ENCODE measurements around the gene LZTFL1.

Gene LZTFL1

GRCh38 chr3:45781841-45782240 lies 60.1 kb downstream of the LZTFL1 start:
- TF ChIP-seq, protein P1, sequence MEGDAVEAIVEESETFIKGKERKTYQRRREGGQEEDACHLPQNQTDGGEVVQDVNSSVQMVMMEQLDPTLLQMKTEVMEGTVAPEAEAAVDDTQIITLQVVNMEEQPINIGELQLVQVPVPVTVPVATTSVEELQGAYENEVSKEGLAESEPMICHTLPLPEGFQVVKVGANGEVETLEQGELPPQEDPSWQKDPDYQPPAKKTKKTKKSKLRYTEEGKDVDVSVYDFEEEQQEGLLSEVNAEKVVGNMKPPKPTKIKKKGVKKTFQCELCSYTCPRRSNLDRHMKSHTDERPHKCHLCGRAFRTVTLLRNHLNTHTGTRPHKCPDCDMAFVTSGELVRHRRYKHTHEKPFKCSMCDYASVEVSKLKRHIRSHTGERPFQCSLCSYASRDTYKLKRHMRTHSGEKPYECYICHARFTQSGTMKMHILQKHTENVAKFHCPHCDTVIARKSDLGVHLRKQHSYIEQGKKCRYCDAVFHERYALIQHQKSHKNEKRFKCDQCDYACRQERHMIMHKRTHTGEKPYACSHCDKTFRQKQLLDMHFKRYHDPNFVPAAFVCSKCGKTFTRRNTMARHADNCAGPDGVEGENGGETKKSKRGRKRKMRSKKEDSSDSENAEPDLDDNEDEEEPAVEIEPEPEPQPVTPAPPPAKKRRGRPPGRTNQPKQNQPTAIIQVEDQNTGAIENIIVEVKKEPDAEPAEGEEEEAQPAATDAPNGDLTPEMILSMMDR (conservative IDR thresholded peaks at IDR 0.05; ENCODE audit: low read depth, low read length) = no peak
- no peaks in the 10 kb centered on the region for H3K27me3 ChIP-seq (ENCODE audit: insufficient read depth, low read depth)

DNA sequence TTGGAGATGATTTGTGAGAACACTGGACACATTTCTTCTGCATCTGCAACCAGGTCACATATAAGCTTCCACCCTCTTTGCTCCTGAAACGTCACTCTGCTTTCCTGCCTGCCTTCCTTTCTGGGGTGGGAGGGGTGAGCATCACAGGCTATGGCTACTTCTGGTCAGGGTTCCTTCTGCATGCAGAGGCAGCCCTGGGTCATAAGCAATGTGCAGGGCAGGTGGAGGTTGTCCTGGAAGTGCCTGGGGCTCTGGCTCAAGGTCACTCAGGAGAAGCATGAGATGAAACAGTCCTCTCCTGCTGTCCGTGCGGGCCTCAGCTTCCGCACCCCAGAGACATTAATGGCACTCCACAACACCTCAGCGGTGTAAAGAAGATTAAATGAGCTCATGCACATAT lies 60.6 kb downstream of the LZTFL1 start:
- Histone ChIP-seq H2AFZ (ENCODE audit: low read depth) (no peak overlapping the region), H3K27me3 (ENCODE audit: insufficient read depth, low read depth) (no peaks in the 10 kb centered on the region), H4K20me1 (ENCODE audit: insufficient read depth) (no peaks in the 10 kb centered on the region), H3K4me1 (ENCODE audit: low read depth, poor library complexity, severe bottlenecking) (no peaks in the 10 kb centered on the region), H3K27ac (no peak overlapping the region), H3K36me3 (ENCODE audit: insufficient read depth) (no peaks in the 10 kb centered on the region), H3K9ac (no peak overlapping the region), H3K79me2 (ENCODE audit: insufficient read depth, low read depth) (no peaks in the 10 kb centered on the region), H3K4me3 (IDR thresholded peaks at IDR 0.05; ENCODE audit: insufficient read depth, low read depth, low read length) (no peak overlapping the region), H3K4me2 (no peak overlapping the region)
- TF ChIP-seq, protein P1 (conservative IDR thresholded peaks at IDR 0.05; ENCODE audit: low read depth, low read length) = no peak

More at GRCh38 chr3:45781841-45782240, 60.1 kb downstream of the LZTFL1 start:
- H2AFZ ChIP-seq (ENCODE audit: low read depth) = no peak overlapping the region
- H3K9ac ChIP-seq = no peak overlapping the region
- H3K4me3 ChIP-seq (IDR thresholded peaks at IDR 0.05; ENCODE audit: insufficient read depth, low read depth, low read length) = no peak overlapping the region
- H3K79me2 ChIP-seq (ENCODE audit: insufficient read depth, low read depth) = no peaks in the 10 kb centered on the region
- no peaks in the 10 kb centered on the region for H3K4me1 ChIP-seq (ENCODE audit: low read depth, poor library complexity, severe bottlenecking)
- H4K20me1 ChIP-seq (ENCODE audit: insufficient read depth) = no peaks in the 10 kb centered on the region
- no peak overlapping the region for H3K27ac ChIP-seq
- no peak overlapping the region for H3K4me2 ChIP-seq
- H3K36me3 ChIP-seq (ENCODE audit: insufficient read depth) = no peaks in the 10 kb centered on the region

GRCh38 chr3:45779746-45780735 lies 61.9 kb downstream of the LZTFL1 start:
- Histone ChIP-seq H3K27me3 (ENCODE audit: insufficient read depth, low read depth) (no peaks in the 10 kb centered on the region), H3K9ac (no peak overlapping the region)

DNA sequence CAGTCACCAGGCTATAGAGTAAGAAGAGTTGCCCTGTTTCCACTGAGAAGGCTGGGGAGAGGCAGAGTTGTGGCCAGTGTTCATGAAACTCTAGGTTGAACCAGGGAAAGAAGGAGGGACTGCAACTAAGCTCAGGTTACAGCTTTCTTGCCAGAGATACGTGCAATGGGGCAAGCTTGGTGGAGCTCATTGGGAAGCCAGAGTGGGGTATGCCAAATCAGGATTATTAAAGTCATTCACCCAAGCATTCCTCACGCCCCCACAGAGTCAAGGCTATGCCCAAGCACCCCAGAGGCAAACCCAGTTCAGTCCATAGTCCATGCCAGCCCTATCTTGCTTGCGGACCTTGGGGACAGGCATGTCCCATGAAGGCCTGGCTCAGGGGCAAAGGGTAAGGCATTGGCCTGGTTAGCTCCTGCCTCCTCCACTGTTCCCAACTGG lies 63.1 kb downstream of the LZTFL1 start:
- no peaks in the 10 kb centered on the region for H3K36me3 ChIP-seq (ENCODE audit: insufficient read depth)
- no peak overlapping the region for H3K27ac ChIP-seq
- H3K79me2 ChIP-seq (ENCODE audit: insufficient read depth, low read depth) = no peaks in the 10 kb centered on the region
- no peak overlapping the region for H3K4me3 ChIP-seq (IDR thresholded peaks at IDR 0.05; ENCODE audit: insufficient read depth, low read depth, low read length)
- no peak overlapping the region for H3K9ac ChIP-seq
- H3K4me2 ChIP-seq = no peak overlapping the region
- no peaks in the 10 kb centered on the region for H3K4me1 ChIP-seq (ENCODE audit: low read depth, poor library complexity, severe bottlenecking)
- no peak overlapping the region for H2AFZ ChIP-seq (ENCODE audit: low read depth)
- TF ChIP-seq, protein P1 (conservative IDR thresholded peaks at IDR 0.05; ENCODE audit: low read depth, low read length) = no peak
- H4K20me1 ChIP-seq (ENCODE audit: insufficient read depth) = no peaks in the 10 kb centered on the region
- H3K27me3 ChIP-seq (ENCODE audit: insufficient read depth, low read depth) = no peaks in the 10 kb centered on the region

More at GRCh38 chr3:45779746-45780735, 61.9 kb downstream of the LZTFL1 start:
- Histone ChIP-seq H3K4me2 (no peak overlapping the region), H3K27ac (no peak overlapping the region), H3K4me1 (ENCODE audit: low read depth, poor library complexity, severe bottlenecking) (no peaks in the 10 kb centered on the region), H2AFZ (ENCODE audit: low read depth) (no peak overlapping the region), H3K4me3 (IDR thresholded peaks at IDR 0.05; ENCODE audit: insufficient read depth, low read depth, low read length) (no peak overlapping the region), H4K20me1 (ENCODE audit: insufficient read depth) (no peaks in the 10 kb centered on the region), H3K36me3 (ENCODE audit: insufficient read depth) (no peaks in the 10 kb centered on the region), H3K79me2 (ENCODE audit: insufficient read depth, low read depth) (no peaks in the 10 kb centered on the region)
- TF ChIP-seq, protein P1 (conservative IDR thresholded peaks at IDR 0.05; ENCODE audit: low read depth, low read length) = no peak
